Activated CD8-positive, alpha-beta memory T cell treated with anti-CD3 and anti-CD28 coated beads, Interleukin-2, amount 10 ng/mL, durations not matched to agents 7 days and 5 days (primary cell): ENCODE results near the gene ANKRD34A. TPM values are rescaled to one million over a fixed set of nuclear protein-coding genes. Genes with fewer than 3 reads are reported as not detected.

ENCODE experiments used
- ATAC-seq: fragments of 150-1000 bp; cut with Tn5 transposase; one replicate; pipeline ENCODE4 v1.10.0; 2021; ENCODE audit warnings: moderate library complexity
- CTCF ChIA-PET: fragments of 350-600 bp; sonication (Branson Sonifier 250); formaldehyde crosslinking; loops from one replicate; lab custom pipeline; 2021; ENCODE audit warnings: antibody characterized with exemption; lab: Charles Lee
- DNase-seq: peaks from one replicate; pipeline ENCODE4 v3.0.0-alpha.2; 2020
- H3K27ac Mint-ChIP-seq: one replicate; pipeline ENCODE4 v1.8.0; 2021; ENCODE audit warnings: mild to moderate bottlenecking, mixed read lengths
- H3K27me3 Mint-ChIP-seq: one replicate; pipeline ENCODE4 v1.8.0; 2021; ENCODE audit warnings: mixed read lengths
- H3K36me3 Mint-ChIP-seq: one replicate; pipeline ENCODE4 v1.8.0; 2021; ENCODE audit warnings: mild to moderate bottlenecking, mixed read lengths
- H3K4me1 Mint-ChIP-seq: one replicate; pipeline ENCODE4 v1.8.0; 2021; ENCODE audit warnings: mixed read lengths
- H3K4me3 Mint-ChIP-seq: one replicate; pipeline ENCODE4 v1.8.0; 2021; ENCODE audit warnings: mild to moderate bottlenecking, moderate library complexity, mixed read lengths
- H3K9me3 Mint-ChIP-seq: one replicate; pipeline ENCODE4 v1.8.0; 2022; ENCODE audit warnings: low read depth, mixed read lengths
- total RNA-seq, 2 experiments: library from RNA; stranded (reverse); gene quantifications; one replicate each; pipeline ENCODE4 v1.2.3, GENCODE V29; 2021

The ANKRD34A gene
- total RNA-seq, 2 experiments from 2014 or later: 3.8 to 4.6 TPM

DNA sequence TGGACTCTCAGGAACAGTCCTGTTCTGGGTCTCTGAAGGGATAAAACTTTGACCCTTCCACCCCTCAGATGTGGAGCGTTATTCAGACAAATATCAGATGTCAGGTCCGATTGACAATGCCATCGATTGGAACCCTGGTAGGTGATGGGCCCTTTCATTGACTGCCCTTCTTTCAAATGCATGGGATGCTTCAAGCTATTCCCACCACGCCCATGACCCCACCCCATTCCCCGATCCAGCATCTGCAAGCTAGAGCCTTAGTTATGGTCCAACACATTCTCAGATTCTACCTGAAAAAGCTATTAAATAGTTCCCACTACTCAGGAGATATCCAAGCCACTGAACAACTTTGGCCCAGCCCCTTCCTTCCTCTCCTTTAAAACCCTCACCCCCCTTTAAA, 12.6 kb upstream of the ANKRD34A start:
- peaks cover 3% of the 10 kb centered on the region for H3K36me3 Mint-ChIP-seq
- CTCF ChIA-PET: interaction anchor here (0.7 to 8.5 kb wide), 22 partner anchors 11 to 136 kb away, joined by 3 to 253 read pairs (median 9); partner anchors contain the start of genes ANKRD34A, LIX1L, NUDT17 and PEX11B
- no peak overlapping the region for H3K4me3 Mint-ChIP-seq
- peaks cover 9% of the 10 kb centered on the region for H3K4me1 Mint-ChIP-seq
- H3K27ac Mint-ChIP-seq: no peak overlapping the region
- DNase-seq (no peak), ATAC-seq (no peak)
- H3K27me3 Mint-ChIP-seq: no peaks in the 10 kb centered on the region
- H3K9me3 Mint-ChIP-seq: no peaks in the 10 kb centered on the region

DNA sequence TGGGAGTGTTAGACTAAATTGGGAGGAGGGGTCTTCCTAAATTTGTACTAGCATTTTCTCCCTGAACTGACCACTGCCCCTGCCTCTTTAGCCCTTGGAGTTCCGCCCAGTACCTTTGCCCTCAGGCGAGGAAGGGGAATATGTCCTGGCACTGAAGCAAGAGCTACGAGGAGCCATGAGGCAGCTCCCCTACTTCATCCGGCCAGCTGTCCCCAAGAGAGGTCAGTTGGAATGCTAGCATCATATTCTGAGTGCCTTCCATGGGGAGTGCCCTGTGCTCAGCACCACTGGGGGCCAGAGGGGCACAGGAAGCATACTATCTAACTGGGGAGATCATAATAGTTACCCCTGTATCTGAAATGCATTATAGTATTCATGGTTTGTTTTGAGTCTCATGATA, 10.8 kb upstream of the ANKRD34A start:
- peaks cover 6% of the 10 kb centered on the region for H3K36me3 Mint-ChIP-seq
- no peak for ATAC-seq
- H3K27me3 Mint-ChIP-seq: no peaks in the 10 kb centered on the region
- no peak overlapping the region for H3K27ac Mint-ChIP-seq
- no peak overlapping the region for H3K4me3 Mint-ChIP-seq
- CTCF ChIA-PET: interaction anchor here (8.0 to 8.5 kb wide), 3 partner anchors 9 to 33 kb away, joined by 95 to 253 read pairs (median 160); partner anchors contain the start of genes ANKRD34A, POLR3GL and TXNIP
- no peak for DNase-seq
- H3K9me3 Mint-ChIP-seq: no peaks in the 10 kb centered on the region
- H3K4me1 Mint-ChIP-seq: peaks cover 3% of the 10 kb centered on the region

DNA sequence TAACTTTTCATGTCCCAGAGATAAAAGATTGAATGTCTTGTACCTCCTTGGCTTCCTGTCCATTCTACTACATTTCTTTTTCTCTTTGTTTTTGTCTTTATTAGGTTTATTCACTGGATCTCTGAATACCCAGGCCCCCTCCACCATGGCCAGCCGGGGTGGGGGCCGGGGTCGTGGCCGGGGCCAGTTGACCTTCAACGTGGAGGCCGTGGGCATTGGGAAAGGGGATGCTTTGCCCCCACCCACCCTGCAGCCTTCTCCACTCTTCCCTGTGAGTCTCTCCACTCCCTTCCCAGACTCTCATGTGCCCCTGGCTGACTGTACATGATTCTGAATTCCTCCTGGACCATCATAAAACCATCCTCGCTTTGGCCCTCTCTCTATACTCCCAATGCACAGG, 10.3 kb upstream of the ANKRD34A start:
- Mint-ChIP-seq H3K9me3 (no peaks in the 10 kb centered on the region), H3K4me3 (no peak overlapping the region), H3K27me3 (no peaks in the 10 kb centered on the region), H3K27ac (no peak overlapping the region), H3K4me1 (peaks cover 3% of the 10 kb centered on the region), H3K36me3 (peaks cover 6% of the 10 kb centered on the region)
- ATAC-seq (no peak), DNase-seq (no peak)
- CTCF ChIA-PET: interaction anchor here (8.3 to 8.5 kb wide), 2 partner anchors 9 to 33 kb away, joined by 95 to 253 read pairs; partner anchors contain the start of genes ANKRD34A and POLR3GL

DNA sequence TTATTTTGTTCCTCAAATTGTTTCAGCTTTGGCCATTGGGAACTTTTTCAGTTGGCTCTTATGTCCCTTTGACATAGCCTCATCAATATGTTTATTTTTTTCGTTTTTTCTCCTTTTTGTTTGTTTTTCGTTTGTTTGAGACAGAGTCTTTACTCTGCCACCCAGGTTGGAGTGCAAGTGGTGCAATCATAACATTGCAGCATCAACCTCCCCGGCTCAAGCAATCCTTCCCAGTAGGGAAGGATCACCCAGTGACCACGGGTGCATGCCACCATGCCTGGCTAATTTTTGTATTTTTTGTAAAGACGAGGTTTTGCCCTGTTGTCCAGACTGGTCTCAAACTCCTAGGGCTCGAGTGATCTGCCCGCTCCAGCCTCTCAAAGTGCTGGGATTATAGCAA, 8.2 kb upstream of the ANKRD34A start:
- DNase-seq (no peak), ATAC-seq (no peak)
- Mint-ChIP-seq H3K27me3 (no peaks in the 10 kb centered on the region), H3K9me3 (peaks cover under 1% of the 10 kb centered on the region), H3K36me3 (peaks cover 8% of the 10 kb centered on the region), H3K4me3 (no peak overlapping the region), H3K4me1 (peaks cover 6% of the 10 kb centered on the region), H3K27ac (no peak overlapping the region)
- CTCF ChIA-PET: interaction anchor here (1.1 to 1.9 kb wide), 4 partner anchors 9 to 45 kb away, joined by 3 to 7 read pairs (median 6); partner anchors contain the start of genes ANKRD34A, POLR3GL and RBM8A

DNA sequence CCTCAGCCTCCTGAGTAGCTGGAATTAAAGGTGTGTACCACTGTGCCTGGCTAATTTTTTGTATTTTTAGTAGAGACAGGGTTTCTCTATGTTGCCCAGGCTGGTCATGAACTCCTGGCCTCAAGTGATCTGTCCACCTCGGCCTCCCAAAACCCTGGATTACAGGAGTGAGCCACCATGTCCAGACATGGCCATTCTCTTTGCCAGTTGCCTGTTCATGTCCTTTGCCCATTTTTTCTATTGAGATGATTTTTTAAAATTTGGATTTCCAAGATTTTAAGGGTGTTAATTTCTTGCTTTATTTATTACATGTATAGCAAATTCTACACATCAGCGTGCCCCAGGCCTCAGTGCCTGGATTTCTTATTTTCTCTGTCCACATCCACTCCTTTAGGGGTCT, 2.9 kb upstream of the ANKRD34A start:
- Mint-ChIP-seq H3K36me3 (peaks cover 16% of the 10 kb centered on the region), H3K4me1 (peaks cover 30% of the 10 kb centered on the region), H3K27ac (no peak overlapping the region), H3K4me3 (no peak overlapping the region), H3K27me3 (no peaks in the 10 kb centered on the region), H3K9me3 (peaks cover 2% of the 10 kb centered on the region)
- ATAC-seq (no peak), DNase-seq (no peak)
- CTCF ChIA-PET: interaction anchor here (1.6 to 9.4 kb wide), 4 partner anchors 12 to 122 kb away, joined by 4 to 95 read pairs (median 30); partner anchors contain the start of gene NUDT17

DNA sequence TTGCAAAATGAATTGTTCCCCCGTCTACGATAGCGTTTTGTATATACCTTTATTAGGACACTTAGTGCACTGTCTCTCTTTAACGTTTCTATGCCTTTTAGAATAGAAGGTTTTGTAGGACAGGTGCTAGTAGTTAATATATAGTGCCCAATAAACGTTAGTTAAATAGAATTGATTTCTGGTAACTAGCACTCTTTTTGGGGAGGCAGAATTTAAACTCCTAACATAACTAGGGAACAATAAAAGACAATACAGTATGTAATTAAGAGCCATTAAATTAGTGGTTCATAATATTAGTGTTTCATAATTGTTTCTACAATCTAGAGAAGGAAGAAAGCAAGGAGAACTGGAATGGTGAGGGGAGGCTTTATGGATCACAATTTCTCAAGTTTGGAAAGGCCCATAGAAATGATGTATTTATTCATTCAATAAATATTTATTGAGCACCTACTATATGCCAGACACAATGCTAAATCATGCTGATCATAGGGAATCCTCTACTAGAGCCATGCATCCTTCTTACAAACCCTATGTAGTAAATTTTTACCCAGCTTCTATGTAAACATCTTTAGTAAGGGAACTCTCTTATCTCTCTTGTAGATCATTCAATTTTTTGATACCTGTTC, 857 bp upstream of the ANKRD34A start:
- H3K4me3 Mint-ChIP-seq: peak overlapping the region; percentile 86
- ATAC-seq: no peak
- peaks cover 13% of the 10 kb centered on the region for H3K36me3 Mint-ChIP-seq
- peaks cover 2% of the 10 kb centered on the region for H3K9me3 Mint-ChIP-seq
- no peak for DNase-seq
- peak overlapping the region; percentile 91 for H3K27ac Mint-ChIP-seq
- H3K4me1 Mint-ChIP-seq: peaks cover 45% of the 10 kb centered on the region
- CTCF ChIA-PET: interaction anchor here (0.9 to 9.4 kb wide), 8 partner anchors 14 to 120 kb away, joined by 3 to 95 read pairs (median 8); partner anchors contain the start of genes NUDT17 and RBM8A
- no peaks in the 10 kb centered on the region for H3K27me3 Mint-ChIP-seq

DNA sequence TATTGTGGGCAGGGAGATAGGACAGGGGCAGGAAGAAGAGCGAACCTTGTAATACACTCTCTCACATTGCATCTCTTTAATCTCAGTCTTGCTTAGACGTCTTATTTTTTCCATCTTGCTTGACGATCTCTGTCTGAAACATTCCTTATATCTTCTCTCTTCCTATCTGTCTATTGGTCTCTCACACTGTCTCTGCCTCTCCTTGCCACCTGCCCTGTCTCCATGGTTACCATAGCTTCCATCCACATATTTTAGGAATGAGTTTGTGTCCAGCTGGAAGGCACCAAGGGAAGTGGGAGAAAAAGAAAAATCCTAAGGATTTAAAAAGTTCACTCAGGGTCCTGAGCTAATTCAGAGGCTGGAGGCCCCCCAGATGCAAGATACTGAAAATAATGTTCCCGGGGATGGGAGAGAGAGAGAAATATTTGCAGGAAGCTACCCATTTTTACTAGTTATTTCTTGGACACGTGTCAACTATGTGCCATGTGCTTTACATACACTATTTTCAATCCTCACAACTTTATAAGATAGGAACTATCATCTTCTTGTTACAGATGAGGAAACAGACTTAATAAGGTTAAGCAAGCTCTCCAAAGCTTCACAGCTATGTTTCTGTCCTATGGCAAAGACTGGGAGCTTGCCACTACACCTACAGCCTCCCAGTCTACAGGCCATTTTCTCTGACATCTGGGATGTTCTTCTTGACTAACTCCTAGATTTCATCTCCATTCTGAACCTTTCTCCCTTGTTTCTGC, 933 bp downstream of the ANKRD34A start:
- H3K9me3 Mint-ChIP-seq: peaks cover 2% of the 10 kb centered on the region
- peak overlapping the region; percentile 86 for H3K4me3 Mint-ChIP-seq
- CTCF ChIA-PET: interaction anchor here (1.2 to 9.4 kb wide), 8 partner anchors 10 to 118 kb away, joined by 4 to 95 read pairs (median 9); partner anchors contain the start of genes NUDT17 and RBM8A
- ATAC-seq (no peak), DNase-seq (no peak)
- peak overlapping the region; percentile 91 for H3K27ac Mint-ChIP-seq
- no peaks in the 10 kb centered on the region for H3K27me3 Mint-ChIP-seq
- peaks cover 13% of the 10 kb centered on the region for H3K36me3 Mint-ChIP-seq
- peaks cover 58% of the 10 kb centered on the region for H3K4me1 Mint-ChIP-seq

DNA sequence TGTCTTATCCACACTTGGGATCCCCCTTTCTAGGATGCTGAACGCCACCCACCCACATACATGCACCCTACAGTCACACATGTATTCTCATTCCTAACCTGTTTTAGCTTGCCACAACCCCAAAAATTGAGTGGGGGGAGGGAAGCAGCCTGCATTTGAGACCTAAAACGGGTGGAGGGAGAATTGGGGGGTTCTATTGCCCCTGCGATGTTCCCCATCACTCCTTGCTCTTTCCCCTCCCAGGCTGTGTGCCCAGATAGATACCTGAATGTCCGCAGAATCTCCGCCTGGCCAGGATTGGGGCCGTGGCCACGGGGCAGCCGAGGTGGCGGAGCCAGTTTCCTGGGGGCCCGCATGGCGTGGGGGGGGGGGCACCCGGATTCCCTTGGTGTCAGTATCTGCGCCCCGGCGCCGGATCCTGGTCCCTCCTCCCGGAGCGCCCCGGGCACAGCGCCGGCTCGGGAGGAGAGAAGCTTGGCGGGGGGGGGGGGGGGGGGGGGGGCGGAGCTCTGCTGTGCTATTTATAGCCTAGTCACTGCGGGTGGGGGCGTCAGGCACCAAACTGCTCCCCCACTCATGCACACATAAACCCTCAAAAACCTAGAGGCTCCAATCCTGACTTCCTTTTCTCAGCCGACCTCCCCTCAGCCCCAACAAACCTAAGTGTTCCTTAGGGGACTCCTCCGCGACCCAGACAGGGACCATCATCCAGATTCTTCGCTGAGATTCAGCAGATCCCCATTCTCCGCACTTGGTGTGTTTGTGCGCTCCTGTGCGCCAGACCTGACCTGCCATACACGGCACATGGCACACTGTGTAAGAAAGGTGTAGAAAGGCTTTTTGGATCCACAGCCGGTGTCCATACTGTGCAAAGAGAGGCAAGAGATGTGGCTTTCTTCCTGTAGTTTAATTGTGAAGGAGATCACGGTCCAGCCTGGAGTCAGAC, 1.9 kb downstream of the ANKRD34A start:
- Mint-ChIP-seq H3K4me3 (peak overlapping the region; percentile 86), H3K4me1 (peaks cover 60% of the 10 kb centered on the region), H3K27ac (peak overlapping the region; percentile 91), H3K27me3 (no peaks in the 10 kb centered on the region), H3K9me3 (peaks cover under 1% of the 10 kb centered on the region), H3K36me3 (peaks cover 7% of the 10 kb centered on the region)
- CTCF ChIA-PET: interaction anchor here (1.0 to 9.4 kb wide), 6 partner anchors 16 to 117 kb away, joined by 3 to 95 read pairs (median 8); partner anchors contain the start of genes NUDT17 and RBM8A
- no peak for ATAC-seq
- DNase-seq: peak; percentile 51

DNA sequence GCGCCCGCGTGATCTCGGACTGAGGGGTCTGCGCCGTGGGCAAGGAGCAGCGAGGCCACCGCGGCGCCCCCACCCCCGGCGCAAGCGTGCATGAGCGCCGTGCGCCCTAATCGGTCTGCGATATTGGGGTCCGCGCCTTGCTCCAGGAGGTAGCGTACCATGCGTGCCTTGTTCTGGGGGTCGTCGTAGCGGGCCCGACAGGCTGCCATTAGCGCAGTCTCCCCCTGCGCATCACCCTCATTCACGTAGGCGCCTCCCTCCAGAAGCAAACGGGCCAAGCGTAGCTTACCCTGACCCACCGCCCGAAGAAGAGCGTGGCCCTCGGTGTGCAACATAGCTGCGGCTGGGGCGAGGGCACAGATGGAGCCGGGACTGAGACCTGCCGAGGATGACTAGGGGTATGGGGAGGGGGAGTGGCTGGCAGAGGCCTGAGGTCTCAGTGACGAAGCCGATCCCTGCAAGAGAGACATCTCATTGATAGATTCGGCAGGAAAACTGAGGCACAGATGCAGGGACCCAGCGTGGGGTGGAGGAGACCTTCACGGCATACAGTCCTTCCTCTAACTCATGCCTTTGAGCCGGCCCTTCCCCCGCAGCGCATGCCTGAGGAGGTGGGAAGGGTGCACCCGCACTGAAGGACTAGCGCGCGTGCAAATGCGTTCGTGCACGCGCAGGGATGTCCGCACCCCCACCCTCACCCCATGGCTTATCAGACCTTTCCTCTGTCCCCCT, 2.8 kb downstream of the ANKRD34A start:
- Mint-ChIP-seq H3K4me1 (peaks cover 61% of the 10 kb centered on the region), H3K9me3 (no peaks in the 10 kb centered on the region), H3K27ac (peak overlapping the region; percentile 82), H3K36me3 (no peaks in the 10 kb centered on the region), H3K27me3 (no peaks in the 10 kb centered on the region), H3K4me3 (peak overlapping the region; percentile 86)
- DNase-seq: peak; percentile 71
- no peak for ATAC-seq
- CTCF ChIA-PET: interaction anchor here (1.0 to 9.4 kb wide), 5 partner anchors 17 to 116 kb away, joined by 3 to 95 read pairs (median 13); partner anchors contain the start of genes NUDT17 and RBM8A

DNA sequence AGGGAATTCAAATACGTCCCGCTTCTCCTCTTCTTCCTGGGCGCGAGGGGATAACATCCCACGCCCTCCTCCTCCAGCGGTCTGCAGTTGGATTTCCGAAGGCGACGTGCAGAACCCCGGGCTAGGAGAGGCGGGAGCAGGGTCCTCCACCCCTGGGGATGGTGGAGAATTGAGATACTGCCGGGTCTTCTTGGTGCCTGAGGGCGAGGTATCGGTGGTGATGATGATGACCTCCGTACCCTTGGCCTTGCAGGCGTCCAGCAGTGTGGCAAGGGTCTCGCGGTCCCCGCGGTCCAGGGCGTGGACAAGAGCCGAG, 3.3 kb downstream of the ANKRD34A start:
- Mint-ChIP-seq H3K27ac (peak overlapping the region; percentile 78), H3K36me3 (no peaks in the 10 kb centered on the region), H3K9me3 (no peaks in the 10 kb centered on the region), H3K4me1 (peaks cover 65% of the 10 kb centered on the region), H3K27me3 (no peaks in the 10 kb centered on the region), H3K4me3 (peak overlapping the region; percentile 86)
- CTCF ChIA-PET: interaction anchor here (9.4 kb wide), 1 partner anchor 18 kb away, joined by 95 read pairs; no protein-coding TSS in a partner anchor
- ATAC-seq (no peak), DNase-seq (no peak)

DNA sequence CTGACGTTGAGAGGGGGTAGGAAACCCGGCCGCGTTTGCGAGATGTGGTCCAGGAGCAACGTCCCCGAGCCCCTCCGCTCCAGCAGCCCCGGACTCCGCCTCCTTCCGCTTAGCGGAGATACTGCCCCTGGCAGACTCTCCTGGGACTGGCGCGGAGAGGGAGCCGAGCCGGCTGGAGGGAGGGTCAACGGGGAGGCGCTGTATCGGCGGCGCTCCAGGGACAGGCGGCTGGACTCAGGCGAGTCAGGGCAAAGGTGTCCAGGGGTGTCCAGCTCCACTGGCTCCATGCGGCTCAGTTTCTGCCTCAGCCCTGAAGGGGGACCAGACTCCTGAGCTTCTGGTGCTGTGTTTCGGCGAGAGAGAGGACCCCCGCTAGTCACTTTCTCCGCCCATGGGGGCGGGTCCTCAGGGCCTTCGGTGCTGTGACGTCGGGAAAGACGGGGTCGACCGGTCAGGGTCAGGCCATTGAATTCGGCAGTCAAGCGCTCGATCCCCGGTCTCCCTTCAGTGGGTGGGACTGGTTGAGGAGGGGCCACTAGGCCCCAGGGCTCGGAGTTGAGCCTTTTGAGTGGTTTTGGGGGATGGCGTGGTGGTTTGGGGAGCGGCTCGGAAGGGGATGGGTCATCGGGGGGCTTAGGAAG, 3.8 kb downstream of the ANKRD34A start:
- Mint-ChIP-seq H3K4me3 (peak overlapping the region; percentile 86), H3K36me3 (no peaks in the 10 kb centered on the region), H3K4me1 (peaks cover 69% of the 10 kb centered on the region), H3K9me3 (no peaks in the 10 kb centered on the region), H3K27ac (peak overlapping the region; percentile 78), H3K27me3 (no peaks in the 10 kb centered on the region)
- DNase-seq: peak; percentile 71
- ATAC-seq: peak; percentile 9
- CTCF ChIA-PET: interaction anchor here (0.7 to 1.3 kb wide), 2 partner anchors 16 to 115 kb away, joined by 3 to 5 read pairs; partner anchors contain the start of gene NUDT17
